K562 (cell line): Measurements from ENCODE around the gene SLC37A3. TPM values are rescaled to one million over a fixed set of nuclear protein-coding genes. Genes with fewer than 3 reads are reported as not detected.

Experiments used
- ARID2 ChIP-seq: fragments of 450-650 bp; IDR thresholded peaks from 2 replicates; pipeline ENCODE4 v1.6.1; 2017; ENCODE audit warnings: antibody characterized with exemption, mild to moderate bottlenecking
- CLOCK ChIP-seq: fragments of 250-450 bp; sonication (Bioruptor Pico); IDR thresholded peaks from 2 replicates; pipeline ENCODE4 v1.4.0; 2020; ENCODE audit warnings: mild to moderate bottlenecking, moderate library complexity, borderline replicate concordance
- CREB1 ChIP-seq, 2 experiments: sonication (generic) in 1 of 2; formaldehyde crosslinking in 1 of 2; IDR thresholded peaks; 2 replicates each; pipeline versions ENCODE4 v1.6.1 to v1.8.0; 2012 to 2022; ENCODE audit warnings: inconsistent platforms in 1 of 2, mild to moderate bottlenecking in 1 of 2, missing genetic modification reagents in 1 of 2, moderate library complexity in 1 of 2
- CTCF ChIP-seq, 3 experiments: IDR thresholded peaks in 2 of 3; conservative IDR thresholded peaks in 1 of 3; 2 replicates each; pipeline ENCODE4 v1.5.1; 2011 to 2012; ENCODE audit warnings: low read length in 3 of 3, mild to moderate bottlenecking in 3 of 3, control low read depth in 2 of 3, improper control_type of control experiment in 1 of 3, inconsistent platforms in 1 of 3, low read depth in 1 of 3, mixed read lengths in 1 of 3, moderate library complexity in 1 of 3; ENCODE audit not compliant: insufficient read depth in 2 of 3
- EP400 ChIP-seq: fragments of 450-650 bp; IDR thresholded peaks from 2 replicates; pipeline ENCODE4 v1.6.1; 2017; ENCODE audit warnings: antibody characterized with exemption, mild to moderate bottlenecking, moderate library complexity
- HEY1 ChIP-seq: fragments of 250-450 bp; sonication (Bioruptor Pico); IDR thresholded peaks from 2 replicates; pipeline ENCODE4 v1.5.0; 2020; ENCODE audit warnings: mild to moderate bottlenecking, moderate library complexity, borderline replicate concordance
- KDM1A ChIP-seq, 2 experiments: fragments of 450-650 bp; IDR thresholded peaks; 2 replicates each; pipeline ENCODE4 v1.6.1; 2016; ENCODE audit warnings: mild to moderate bottlenecking in 2 of 2
- MXI1 ChIP-seq: IDR thresholded peaks from 2 replicates; pipeline ENCODE4 v1.6.1; 2011; ENCODE audit warnings: low read depth, mild to moderate bottlenecking, improper control_type of control experiment, low read length
- MYC ChIP-seq, 2 experiments: fragments of 250-450 bp in 1 of 2; sonication (Bioruptor Pico) in 1 of 2; IDR thresholded peaks; 2 replicates each; pipeline versions ENCODE4 v1.5.1 to v1.6.1; 2012 to 2021; ENCODE audit warnings: low read depth in 2 of 2, borderline replicate concordance in 1 of 2, improper control_type of control experiment in 1 of 2, low read length in 1 of 2, mild to moderate bottlenecking in 1 of 2, moderate library complexity in 1 of 2
- MYNN ChIP-seq, 2 experiments: sonication (generic); formaldehyde crosslinking in 1 of 2; IDR thresholded peaks; 2 replicates each; pipeline versions ENCODE4 v1.5.0 to v1.6.1; 2016 to 2020; ENCODE audit warnings: antibody characterized with exemption in 1 of 2, missing genetic modification reagents in 1 of 2
- NBN ChIP-seq: fragments of 450-650 bp; IDR thresholded peaks from 2 replicates; pipeline ENCODE4 v1.6.1; 2016; ENCODE audit warnings: low read depth, mild to moderate bottlenecking
- PML ChIP-seq: IDR thresholded peaks from 2 replicates; pipeline ENCODE4 v1.6.1; 2012; ENCODE audit warnings: low read length, inconsistent platforms
- SMARCA5 ChIP-seq: fragments of 450-650 bp; IDR thresholded peaks from 2 replicates; pipeline ENCODE4 v1.6.1; 2016
- U2AF1 ChIP-seq: fragments of 200-400 bp; formaldehyde crosslinking; optimal IDR thresholded peaks from 2 replicates; pipeline ENCODE3; 2017; ENCODE audit warnings: mild to moderate bottlenecking, low read depth, low read length, moderate library complexity
- ZNF282 ChIP-seq: sonication (generic); formaldehyde crosslinking; IDR thresholded peaks from 2 replicates; pipeline ENCODE4 v1.8.1; 2023; ENCODE audit warnings: missing genetic modification reagents
- ZNF696 ChIP-seq: fragments of 250-450 bp; sonication (Bioruptor Pico); conservative IDR thresholded peaks from 2 replicates; pipeline ENCODE4 v1.4.0; 2020; ENCODE audit warnings: mild to moderate bottlenecking, moderate library complexity
- ZNF75A ChIP-seq: fragments of 450-650 bp; formaldehyde crosslinking; IDR thresholded peaks from 2 replicates; pipeline ENCODE4 v1.4.0; 2020; ENCODE audit warnings: mild to moderate bottlenecking
- polyA plus RNA-seq, 8 experiments: library from polyadenylated mRNA; depleted of rRNA in 4 of 8; stranded (reverse) in 5 of 8; unstranded in 3 of 8; fragments of >200 nt; fragmentation: Nextera tagmentation in 2 of 8; fragmentation: Illumina TruSeq in 1 of 8; extraction: Ambion mirVana in 2 of 8; extraction: Trizol in 1 of 8; gene quantifications; 2 replicates each; pipeline versions ENCODE4 v1.2.1 to v1.2.3, GENCODE V29; 2011 to 2014; ENCODE audit warnings: inconsistent platforms in 1 of 8, missing spikeins in 1 of 8
- total RNA-seq, 7 experiments: library from RNA; depleted of rRNA in 6 of 7; stranded (reverse); fragments of >200 nt in 6 of 7; fragmentation: Illumina TruSeq in 2 of 7; extraction: Trizol in 2 of 7; gene quantifications; 2 replicates each; pipeline versions ENCODE4 v1.2.1 to v1.2.3, GENCODE V29; 2011 to 2021; ENCODE audit warnings: low replicate concordance in 1 of 7
- TF ChIP-seq, protein P1 (sequence below): fragments of 200-800 bp; sonication (Bioruptor generic); IDR thresholded peaks from 2 replicates; pipeline ENCODE4 v1.6.1; 2017; ENCODE audit warnings: missing genetic modification characterization, missing compliant biosample characterization
- TF ChIP-seq, protein P2 (sequence below): IDR thresholded peaks from 2 replicates; pipeline ENCODE4 v1.6.1; 2014; ENCODE audit warnings: antibody characterized with exemption

Gene SLC37A3
- total and polyA plus RNA-seq, 9 of the 15 experiments (the other 6 are each of a cell fraction or from before 2014, with no cell fraction given) = 11.7 to 59.1 (median 26.8) TPM

- 0 out of 2 replicates have a peak, but pooled peaks have one; percentile 51 for TF ChIP-seq MYC (IDR thresholded peaks at IDR 0.05; ENCODE audit: low read depth, low read length)
- no peak for TF ChIP-seq MYC (CRISPR knock-in tag; IDR thresholded peaks at IDR 0.05; ENCODE audit: borderline replicate concordance, low read depth)
- no peak for TF ChIP-seq HEY1 (CRISPR knock-in tag)
- TF ChIP-seq, protein P1, sequence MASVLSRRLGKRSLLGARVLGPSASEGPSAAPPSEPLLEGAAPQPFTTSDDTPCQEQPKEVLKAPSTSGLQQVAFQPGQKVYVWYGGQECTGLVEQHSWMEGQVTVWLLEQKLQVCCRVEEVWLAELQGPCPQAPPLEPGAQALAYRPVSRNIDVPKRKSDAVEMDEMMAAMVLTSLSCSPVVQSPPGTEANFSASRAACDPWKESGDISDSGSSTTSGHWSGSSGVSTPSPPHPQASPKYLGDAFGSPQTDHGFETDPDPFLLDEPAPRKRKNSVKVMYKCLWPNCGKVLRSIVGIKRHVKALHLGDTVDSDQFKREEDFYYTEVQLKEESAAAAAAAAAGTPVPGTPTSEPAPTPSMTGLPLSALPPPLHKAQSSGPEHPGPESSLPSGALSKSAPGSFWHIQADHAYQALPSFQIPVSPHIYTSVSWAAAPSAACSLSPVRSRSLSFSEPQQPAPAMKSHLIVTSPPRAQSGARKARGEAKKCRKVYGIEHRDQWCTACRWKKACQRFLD = no peak
- TF ChIP-seq KDM1A (IDR thresholded peaks at IDR 0.05) = 0 out of 4 replicates have a peak, but pooled peaks of 1 of the 2 experiments have one; percentile 17
- peak; percentile 6; the same call in 1 of the 2 replicates for TF ChIP-seq EP400
- peak; percentile 90 for TF ChIP-seq NBN
- no peak for TF ChIP-seq MXI1
- TF ChIP-seq U2AF1 = no peak
- TF ChIP-seq CREB1 (IDR thresholded peaks at IDR 0.05) = no peak
- no peak for TF ChIP-seq CREB1 (CRISPR knock-in tag; IDR thresholded peaks at IDR 0.05)
- 0 out of 2 replicates have a peak, but pooled peaks have one; percentile 52 for TF ChIP-seq CLOCK (CRISPR knock-in tag)
- TF ChIP-seq MYNN (IDR thresholded peaks at IDR 0.05) = 0 out of 2 replicates have a peak, but pooled peaks have one; percentile 16
- TF ChIP-seq MYNN (CRISPR knock-in tag; IDR thresholded peaks at IDR 0.05) = no peak
- TF ChIP-seq SMARCA5 = peak; percentile 41; the same call in 1 of the 2 replicates
- TF ChIP-seq ZNF75A (CRISPR knock-in tag) = no peak
- TF ChIP-seq, protein P2, sequence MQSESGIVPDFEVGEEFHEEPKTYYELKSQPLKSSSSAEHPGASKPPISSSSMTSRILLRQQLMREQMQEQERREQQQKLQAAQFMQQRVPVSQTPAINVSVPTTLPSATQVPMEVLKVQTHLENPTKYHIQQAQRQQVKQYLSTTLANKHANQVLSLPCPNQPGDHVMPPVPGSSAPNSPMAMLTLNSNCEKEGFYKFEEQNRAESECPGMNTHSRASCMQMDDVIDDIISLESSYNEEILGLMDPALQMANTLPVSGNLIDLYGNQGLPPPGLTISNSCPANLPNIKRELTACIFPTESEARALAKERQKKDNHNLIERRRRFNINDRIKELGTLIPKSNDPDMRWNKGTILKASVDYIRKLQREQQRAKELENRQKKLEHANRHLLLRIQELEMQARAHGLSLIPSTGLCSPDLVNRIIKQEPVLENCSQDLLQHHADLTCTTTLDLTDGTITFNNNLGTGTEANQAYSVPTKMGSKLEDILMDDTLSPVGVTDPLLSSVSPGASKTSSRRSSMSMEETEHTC = no peak
- 0 out of 2 replicates have a peak, but pooled peaks have one; percentile 23 for TF ChIP-seq PML
- TF ChIP-seq ZNF282 = no peak
- peak; percentile 98 for TF ChIP-seq ARID2
- peak; percentile 92 to 98 (median 97) for TF ChIP-seq CTCF (IDR thresholded peaks at IDR 0.05 in 2 of 3, conservative IDR thresholded peaks at IDR 0.05 in 1 of 3; ENCODE audit: insufficient read depth in 2 of 3, low read depth in 1 of 3, low read length in 3 of 3)
- TF ChIP-seq ZNF696 = no peak
Observed at GRCh38 chr7:140326116-140326928, 72.0 kb downstream of the SLC37A3 start (continued).
